HEK293 (cell line): ENCODE data around the gene BCOR.
A peak's percentile ranks its signal among the peaks of the same experiment; 100 is the strongest.

Source experiments
- IKZF3 ChIP-seq: fragments of 450-650 bp; IDR thresholded peaks from 2 replicates; pipeline ENCODE4 v1.5.0; 2018; ENCODE audit warnings: missing biosample characterization, mild to moderate bottlenecking, missing genetic modification characterization, moderate library complexity
- KLF10 ChIP-seq: fragments of 450-650 bp; IDR thresholded peaks from 2 replicates; pipeline ENCODE4 v1.5.1; 2018; ENCODE audit warnings: missing biosample characterization, mild to moderate bottlenecking, missing genetic modification characterization
- KLF8 ChIP-seq: fragments of 450-650 bp; formaldehyde crosslinking; IDR thresholded peaks from 2 replicates; pipeline ENCODE4 v1.5.1; 2016; ENCODE audit warnings: missing biosample characterization, missing genetic modification characterization
- PRDM10 ChIP-seq: fragments of 450-650 bp; formaldehyde crosslinking; IDR thresholded peaks from 2 replicates; pipeline ENCODE4 v1.5.1; 2016; ENCODE audit warnings: missing biosample characterization, missing genetic modification characterization
- REST ChIP-seq: fragments of 450-650 bp; formaldehyde crosslinking; IDR thresholded peaks from 2 replicates; pipeline ENCODE4 v1.5.1; 2016; ENCODE audit warnings: missing biosample characterization, missing genetic modification characterization
- SP2 ChIP-seq: fragments of 450-650 bp; formaldehyde crosslinking; IDR thresholded peaks from 2 replicates; pipeline ENCODE4 v1.5.1; 2016; ENCODE audit warnings: missing biosample characterization, missing genetic modification characterization
- SP7 ChIP-seq: fragments of 450-650 bp; formaldehyde crosslinking; IDR thresholded peaks from 2 replicates; pipeline ENCODE4 v1.5.1; 2016; ENCODE audit warnings: missing biosample characterization, missing genetic modification characterization
- WT1 ChIP-seq: fragments of 450-650 bp; formaldehyde crosslinking; IDR thresholded peaks from 2 replicates; pipeline ENCODE4 v1.5.1; 2016; ENCODE audit warnings: missing biosample characterization, missing genetic modification characterization
- ZNF133 ChIP-seq: fragments of 450-650 bp; formaldehyde crosslinking; IDR thresholded peaks from 2 replicates; pipeline ENCODE4 v1.5.1; 2016; ENCODE audit warnings: missing biosample characterization, missing genetic modification characterization
- ZNF169 ChIP-seq: fragments of 450-650 bp; formaldehyde crosslinking; IDR thresholded peaks from 2 replicates; pipeline ENCODE4 v1.5.1; 2016; ENCODE audit warnings: missing biosample characterization, missing genetic modification characterization
- ZNF423 ChIP-seq: fragments of 450-650 bp; formaldehyde crosslinking; IDR thresholded peaks from 2 replicates; pipeline ENCODE4 v1.5.1; 2016; ENCODE audit warnings: missing biosample characterization, missing genetic modification characterization
- ZNF488 ChIP-seq: fragments of 450-650 bp; formaldehyde crosslinking; IDR thresholded peaks from 2 replicates; pipeline ENCODE4 v1.5.1; 2016; ENCODE audit warnings: missing biosample characterization, missing genetic modification characterization
- ZNF549 ChIP-seq: fragments of 450-650 bp; IDR thresholded peaks from 2 replicates; pipeline ENCODE4 v1.5.1; 2018; ENCODE audit warnings: missing biosample characterization, missing genetic modification characterization, mild to moderate bottlenecking, inconsistent platforms, moderate library complexity
- ZNF600 ChIP-seq: fragments of 450-650 bp; formaldehyde crosslinking; IDR thresholded peaks from 2 replicates; pipeline ENCODE4 v1.5.1; 2016; ENCODE audit warnings: missing biosample characterization, missing genetic modification characterization
- ZNF610 ChIP-seq: fragments of 450-650 bp; formaldehyde crosslinking; IDR thresholded peaks from 2 replicates; pipeline ENCODE4 v1.5.1; 2016; ENCODE audit warnings: missing biosample characterization, missing genetic modification characterization, borderline replicate concordance
- ZNF658 ChIP-seq: fragments of 450-650 bp; formaldehyde crosslinking; IDR thresholded peaks from 2 replicates; pipeline ENCODE4; 2016; ENCODE audit warnings: missing biosample characterization, missing genetic modification characterization
- ZNF670 ChIP-seq: fragments of 450-650 bp; formaldehyde crosslinking; IDR thresholded peaks from 2 replicates; pipeline ENCODE4 v1.5.1; 2016; ENCODE audit warnings: missing biosample characterization, missing genetic modification characterization, low read depth
- ZNF677 ChIP-seq: fragments of 450-650 bp; IDR thresholded peaks from 2 replicates; pipeline ENCODE4 v1.5.0; 2018; ENCODE audit warnings: missing biosample characterization, mild to moderate bottlenecking, missing genetic modification characterization, moderate library complexity
- ZNF747 ChIP-seq: fragments of 450-650 bp; formaldehyde crosslinking; IDR thresholded peaks from 2 replicates; pipeline ENCODE4 v1.5.1; 2016; ENCODE audit warnings: missing biosample characterization, missing genetic modification characterization
- ZSCAN4 ChIP-seq: fragments of 450-650 bp; formaldehyde crosslinking; IDR thresholded peaks from 2 replicates; pipeline ENCODE4 v1.5.1; 2017; ENCODE audit warnings: missing biosample characterization, missing genetic modification characterization
- TF ChIP-seq, protein P1 (sequence below): fragments of 450-650 bp; formaldehyde crosslinking; IDR thresholded peaks from 2 replicates; pipeline ENCODE4 v1.5.1; 2016; ENCODE audit warnings: missing biosample characterization, missing genetic modification characterization
- TF ChIP-seq, protein P2 (sequence below): fragments of 450-650 bp; formaldehyde crosslinking; IDR thresholded peaks from 2 replicates; pipeline ENCODE4 v1.5.1; 2016; ENCODE audit warnings: missing biosample characterization, missing genetic modification characterization
- TF ChIP-seq, protein P3 (sequence below): fragments of 450-650 bp; formaldehyde crosslinking; IDR thresholded peaks from 2 replicates; pipeline ENCODE4 v1.5.1; 2016; ENCODE audit warnings: missing biosample characterization, missing genetic modification characterization

The BCOR gene

GRCh38 chrX:40107291-40108161 is 9.8 kb upstream of the BCOR start (continued):
- TF ChIP-seq, protein P1, sequence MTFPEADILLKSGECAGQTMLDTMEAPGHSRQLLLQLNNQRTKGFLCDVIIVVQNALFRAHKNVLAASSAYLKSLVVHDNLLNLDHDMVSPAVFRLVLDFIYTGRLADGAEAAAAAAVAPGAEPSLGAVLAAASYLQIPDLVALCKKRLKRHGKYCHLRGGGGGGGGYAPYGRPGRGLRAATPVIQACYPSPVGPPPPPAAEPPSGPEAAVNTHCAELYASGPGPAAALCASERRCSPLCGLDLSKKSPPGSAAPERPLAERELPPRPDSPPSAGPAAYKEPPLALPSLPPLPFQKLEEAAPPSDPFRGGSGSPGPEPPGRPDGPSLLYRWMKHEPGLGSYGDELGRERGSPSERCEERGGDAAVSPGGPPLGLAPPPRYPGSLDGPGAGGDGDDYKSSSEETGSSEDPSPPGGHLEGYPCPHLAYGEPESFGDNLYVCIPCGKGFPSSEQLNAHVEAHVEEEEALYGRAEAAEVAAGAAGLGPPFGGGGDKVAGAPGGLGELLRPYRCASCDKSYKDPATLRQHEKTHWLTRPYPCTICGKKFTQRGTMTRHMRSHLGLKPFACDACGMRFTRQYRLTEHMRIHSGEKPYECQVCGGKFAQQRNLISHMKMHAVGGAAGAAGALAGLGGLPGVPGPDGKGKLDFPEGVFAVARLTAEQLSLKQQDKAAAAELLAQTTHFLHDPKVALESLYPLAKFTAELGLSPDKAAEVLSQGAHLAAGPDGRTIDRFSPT (tag by site-specific recombination), result no peak
- 0 out of 2 replicates have a peak, but pooled peaks have one; percentile 25 for TF ChIP-seq KLF10 (tag by site-specific recombination)
- no peak for TF ChIP-seq ZNF133 (tag by site-specific recombination)
- TF ChIP-seq ZNF169 (tag by site-specific recombination), result no peak
- TF ChIP-seq IKZF3 (tag by site-specific recombination), result peak; percentile 8; the same call in 1 of the 2 replicates
- TF ChIP-seq ZNF747 (tag by site-specific recombination), result no peak
- no peak for TF ChIP-seq ZNF488 (tag by site-specific recombination)
- TF ChIP-seq ZNF423 (tag by site-specific recombination), result peak; percentile 91
- TF ChIP-seq PRDM10, result peak; percentile 82
- peak; percentile 56; the same call in 1 of the 2 replicates for TF ChIP-seq ZNF600 (tag by site-specific recombination)
- peak; percentile 19; the same call in 1 of the 2 replicates for TF ChIP-seq ZNF610 (tag by site-specific recombination)
- no peak for TF ChIP-seq SP2 (tag by site-specific recombination)
- TF ChIP-seq, protein P2, sequence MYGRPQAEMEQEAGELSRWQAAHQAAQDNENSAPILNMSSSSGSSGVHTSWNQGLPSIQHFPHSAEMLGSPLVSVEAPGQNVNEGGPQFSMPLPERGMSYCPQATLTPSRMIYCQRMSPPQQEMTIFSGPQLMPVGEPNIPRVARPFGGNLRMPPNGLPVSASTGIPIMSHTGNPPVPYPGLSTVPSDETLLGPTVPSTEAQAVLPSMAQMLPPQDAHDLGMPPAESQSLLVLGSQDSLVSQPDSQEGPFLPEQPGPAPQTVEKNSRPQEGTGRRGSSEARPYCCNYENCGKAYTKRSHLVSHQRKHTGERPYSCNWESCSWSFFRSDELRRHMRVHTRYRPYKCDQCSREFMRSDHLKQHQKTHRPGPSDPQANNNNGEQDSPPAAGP, result peak; percentile 20; the same call in 1 of the 2 replicates
- no peak for TF ChIP-seq ZNF670
- TF ChIP-seq KLF8 (tag by site-specific recombination), result 0 out of 2 replicates have a peak, but pooled peaks have one; percentile 13
- no peak for TF ChIP-seq ZNF658 (tag by site-specific recombination)
- TF ChIP-seq ZSCAN4 (tag by site-specific recombination), result no peak
- TF ChIP-seq, protein P3, sequence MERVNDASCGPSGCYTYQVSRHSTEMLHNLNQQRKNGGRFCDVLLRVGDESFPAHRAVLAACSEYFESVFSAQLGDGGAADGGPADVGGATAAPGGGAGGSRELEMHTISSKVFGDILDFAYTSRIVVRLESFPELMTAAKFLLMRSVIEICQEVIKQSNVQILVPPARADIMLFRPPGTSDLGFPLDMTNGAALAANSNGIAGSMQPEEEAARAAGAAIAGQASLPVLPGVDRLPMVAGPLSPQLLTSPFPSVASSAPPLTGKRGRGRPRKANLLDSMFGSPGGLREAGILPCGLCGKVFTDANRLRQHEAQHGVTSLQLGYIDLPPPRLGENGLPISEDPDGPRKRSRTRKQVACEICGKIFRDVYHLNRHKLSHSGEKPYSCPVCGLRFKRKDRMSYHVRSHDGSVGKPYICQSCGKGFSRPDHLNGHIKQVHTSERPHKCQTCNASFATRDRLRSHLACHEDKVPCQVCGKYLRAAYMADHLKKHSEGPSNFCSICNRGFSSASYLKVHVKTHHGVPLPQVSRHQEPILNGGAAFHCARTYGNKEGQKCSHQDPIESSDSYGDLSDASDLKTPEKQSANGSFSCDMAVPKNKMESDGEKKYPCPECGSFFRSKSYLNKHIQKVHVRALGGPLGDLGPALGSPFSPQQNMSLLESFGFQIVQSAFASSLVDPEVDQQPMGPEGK, result peak; percentile 4; the same call in 1 of the 2 replicates
- no peak for TF ChIP-seq ZNF549
- no peak for TF ChIP-seq ZNF677 (tag by site-specific recombination)
- peak; percentile 55; the same call in 1 of the 2 replicates for TF ChIP-seq SP7 (tag by site-specific recombination)
- no peak for TF ChIP-seq REST (tag by site-specific recombination)
- TF ChIP-seq WT1 (tag by site-specific recombination), result no peak; the same call in 1 of the 2 replicates
